K562 (cell line): ENCODE measurements around the gene ARPC2. TPM values are rescaled to one million over a fixed set of nuclear protein-coding genes. Genes with fewer than 3 reads are reported as not detected.
A peak's percentile ranks its signal among the peaks of the same experiment; 100 is the strongest.

Experiments used
- ATF1 ChIP-seq, 2 experiments: fragments of 450-650 bp in 1 of 2; IDR thresholded peaks; 2 replicates each; pipeline ENCODE4 v1.6.1; 2016; ENCODE audit warnings: missing compliant biosample characterization in 1 of 2, missing genetic modification characterization in 1 of 2
- BHLHE40 ChIP-seq: IDR thresholded peaks from 2 replicates; pipeline ENCODE4 v1.6.1; 2011; ENCODE audit warnings: low read length, improper control_type of control experiment
- CBFA2T3 ChIP-seq: fragments of 450-650 bp; IDR thresholded peaks from 2 replicates; pipeline ENCODE4 v1.6.1; 2017
- CBX3 ChIP-seq, 2 experiments: IDR thresholded peaks; 1 replicate in 1 of 2; 2 replicates in 1 of 2; pipeline ENCODE4 v1.6.1; 2012; ENCODE audit warnings: inconsistent platforms in 2 of 2, low read length in 2 of 2, borderline replicate concordance in 1 of 2, control low read depth in 1 of 2
- E2F5 ChIP-seq: sonication (generic); formaldehyde crosslinking; IDR thresholded peaks from 2 replicates; pipeline ENCODE4 v1.8.0; 2022; ENCODE audit warnings: mild to moderate bottlenecking, missing genetic modification reagents
- ETS2 ChIP-seq: IDR thresholded peaks from 2 replicates; pipeline ENCODE4 v1.6.1; 2016; ENCODE audit warnings: borderline replicate concordance, missing genetic modification characterization, mild to moderate bottlenecking, moderate library complexity, missing compliant biosample characterization; ENCODE audit not compliant: poor library complexity, severe bottlenecking
- FOXK1 ChIP-seq: sonication (generic); formaldehyde crosslinking; IDR thresholded peaks from 2 replicates; pipeline ENCODE4 v1.8.0; 2022; ENCODE audit warnings: missing genetic modification reagents, mild to moderate bottlenecking, borderline replicate concordance
- HNRNPLL ChIP-seq: fragments of 200-400 bp; formaldehyde crosslinking; IDR thresholded peaks from 2 replicates; pipeline ENCODE4 v1.6.1; 2017; ENCODE audit warnings: low read length, low read depth, mild to moderate bottlenecking; ENCODE audit not compliant: poor library complexity, severe bottlenecking
- KLF1 ChIP-seq: fragments of 450-650 bp; IDR thresholded peaks from 2 replicates; pipeline ENCODE4 v1.6.1; 2016; ENCODE audit warnings: missing genetic modification characterization, missing compliant biosample characterization
- MXD1 ChIP-seq: fragments of 250-450 bp; sonication (Bioruptor Pico); IDR thresholded peaks from 2 replicates; pipeline ENCODE4 v1.8.0; 2021; ENCODE audit warnings: borderline replicate concordance, mild to moderate bottlenecking, moderate library complexity; ENCODE audit not compliant: poor library complexity, severe bottlenecking
- NFXL1 ChIP-seq: fragments of 450-650 bp; formaldehyde crosslinking; IDR thresholded peaks from 2 replicates; pipeline ENCODE4 v1.4.0; 2021; ENCODE audit warnings: mild to moderate bottlenecking
- POLR2AphosphoS2 ChIP-seq: IDR thresholded peaks from 2 replicates; pipeline ENCODE4 v1.6.1; 2012; ENCODE audit warnings: low read length, improper control_type of control experiment
- RAD51 ChIP-seq: fragments of 450-650 bp; IDR thresholded peaks from 2 replicates; pipeline ENCODE4 v1.7.1; 2016; ENCODE audit warnings: low read depth, mild to moderate bottlenecking, borderline replicate concordance
- RFX1 ChIP-seq: fragments of 450-650 bp; IDR thresholded peaks from 2 replicates; pipeline ENCODE4 v1.6.1; 2016; ENCODE audit warnings: mild to moderate bottlenecking, moderate library complexity
- SMARCE1 ChIP-seq: fragments of 450-650 bp; IDR thresholded peaks from 2 replicates; pipeline ENCODE4 v1.7.1; 2016; ENCODE audit warnings: mild to moderate bottlenecking
- VEZF1 ChIP-seq: fragments of 200-800 bp; sonication (Bioruptor generic); IDR thresholded peaks from 2 replicates; pipeline ENCODE4 v1.6.1; 2017; ENCODE audit warnings: missing genetic modification characterization, missing compliant biosample characterization
- ZNF143 ChIP-seq: sonication (generic); formaldehyde crosslinking; IDR thresholded peaks from 2 replicates; pipeline ENCODE4 v1.9.0; 2022; ENCODE audit warnings: mild to moderate bottlenecking, missing genetic modification reagents
- ZNF184 ChIP-seq: sonication (generic); formaldehyde crosslinking; IDR thresholded peaks from 2 replicates; pipeline ENCODE4 v1.5.0; 2020; ENCODE audit warnings: missing genetic modification reagents
- ZNF280A ChIP-seq: fragments of 450-650 bp; IDR thresholded peaks from 2 replicates; pipeline ENCODE4 v1.6.1; 2018; ENCODE audit warnings: mild to moderate bottlenecking, low read depth; ENCODE audit not compliant: partially characterized antibody
- ZNF785 ChIP-seq: fragments of 250-450 bp; sonication (Bioruptor Pico); IDR thresholded peaks from 2 replicates; pipeline ENCODE4 v1.4.0; 2020; ENCODE audit warnings: mild to moderate bottlenecking
- polyA plus RNA-seq, 8 experiments: library from polyadenylated mRNA; depleted of rRNA in 4 of 8; stranded (reverse) in 5 of 8; unstranded in 3 of 8; fragments of >200 nt; fragmentation: Nextera tagmentation in 2 of 8; fragmentation: Illumina TruSeq in 1 of 8; extraction: Ambion mirVana in 2 of 8; extraction: Trizol in 1 of 8; gene quantifications; 2 replicates each; pipeline versions ENCODE4 v1.2.1 to v1.2.3, GENCODE V29; 2011 to 2014; ENCODE audit warnings: inconsistent platforms in 1 of 8, missing spikeins in 1 of 8
- total RNA-seq, 7 experiments: library from RNA; depleted of rRNA in 6 of 7; stranded (reverse); fragments of >200 nt in 6 of 7; fragmentation: Illumina TruSeq in 2 of 7; extraction: Trizol in 2 of 7; gene quantifications; 2 replicates each; pipeline versions ENCODE4 v1.2.1 to v1.2.3, GENCODE V29; 2011 to 2021; ENCODE audit warnings: low replicate concordance in 1 of 7
- TF ChIP-seq, protein P1 (sequence below): sonication (generic); formaldehyde crosslinking; IDR thresholded peaks from 2 replicates; pipeline ENCODE4 v1.8.1; 2023; ENCODE audit warnings: mild to moderate bottlenecking, missing genetic modification reagents, moderate library complexity
- TF ChIP-seq, protein P2 (sequence below): sonication (generic); IDR thresholded peaks from 2 replicates; pipeline ENCODE4 v1.6.1; 2016

Gene ARPC2
- total and polyA plus RNA-seq, 9 of the 15 experiments (the other 6 are each of a cell fraction or from before 2014, with no cell fraction given), result 81.9 to 187 (median 103) TPM

DNA sequence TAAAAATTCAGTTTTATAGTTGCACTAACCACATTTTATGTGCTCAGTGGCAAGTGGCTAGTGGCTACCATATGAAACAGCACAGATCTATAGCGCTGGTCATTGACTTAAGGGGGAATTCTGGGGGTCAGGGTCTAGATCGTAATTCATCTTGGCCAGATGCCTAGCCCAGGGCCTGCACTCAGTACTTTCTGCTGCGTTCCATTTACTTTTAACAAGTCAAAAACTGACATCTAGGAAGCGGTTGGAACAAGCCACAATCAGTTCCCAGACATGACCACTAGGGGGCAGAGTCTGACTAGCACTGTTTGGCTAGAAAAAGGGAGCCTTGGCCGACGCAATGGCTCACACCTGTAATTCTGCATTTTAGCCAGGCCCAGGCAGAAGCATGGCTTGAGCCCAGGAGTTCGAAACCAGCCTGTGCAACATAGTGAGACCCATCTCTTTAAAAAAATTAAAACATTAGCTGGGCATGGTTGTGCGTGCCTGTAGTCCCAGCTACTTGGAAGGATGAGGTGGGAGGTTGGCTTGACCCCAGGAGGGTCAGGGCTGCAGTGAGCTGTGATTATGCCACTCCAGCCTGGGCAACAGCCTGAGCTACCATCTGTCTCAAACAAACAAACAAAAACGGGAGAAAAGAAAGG is 84.3 kb downstream of the ARPC2 start (continued):
- TF ChIP-seq E2F5 (CRISPR knock-in tag) (no peak), SMARCE1 (no peak), NFXL1 (CRISPR knock-in tag) (no peak), KLF1 (tag) (no peak), ZNF280A (no peak), ZNF785 (no peak), ETS2 (tag) (no peak), ZNF184 (no peak), FOXK1 (CRISPR knock-in tag) (no peak), ATF1 (CRISPR knock-in tag; IDR thresholded peaks at IDR 0.05) (no peak), ATF1 (tag; IDR thresholded peaks at IDR 0.05) (0 out of 2 replicates have a peak, but pooled peaks have one; percentile 14), RAD51 (no peak), CBX3 (IDR thresholded peaks at IDR 0.05; ENCODE audit: borderline replicate concordance in 1 of 2, low read length in 2 of 2) (peak in 1 of 2 experiments; percentile 34; a peak in 1 of 3 replicates), CBFA2T3 (no peak), VEZF1 (peak; percentile 28; the same call in 1 of the 2 replicates), BHLHE40 (no peak), RFX1 (no peak), MXD1 (no peak), HNRNPLL (no peak), ZNF143 (CRISPR knock-in tag) (no peak), POLR2AphosphoS2 (no peak)
- TF ChIP-seq, protein P1, sequence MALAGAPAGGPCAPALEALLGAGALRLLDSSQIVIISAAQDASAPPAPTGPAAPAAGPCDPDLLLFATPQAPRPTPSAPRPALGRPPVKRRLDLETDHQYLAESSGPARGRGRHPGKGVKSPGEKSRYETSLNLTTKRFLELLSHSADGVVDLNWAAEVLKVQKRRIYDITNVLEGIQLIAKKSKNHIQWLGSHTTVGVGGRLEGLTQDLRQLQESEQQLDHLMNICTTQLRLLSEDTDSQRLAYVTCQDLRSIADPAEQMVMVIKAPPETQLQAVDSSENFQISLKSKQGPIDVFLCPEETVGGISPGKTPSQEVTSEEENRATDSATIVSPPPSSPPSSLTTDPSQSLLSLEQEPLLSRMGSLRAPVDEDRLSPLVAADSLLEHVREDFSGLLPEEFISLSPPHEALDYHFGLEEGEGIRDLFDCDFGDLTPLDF (CRISPR knock-in tag), result no peak
- TF ChIP-seq, protein P2, sequence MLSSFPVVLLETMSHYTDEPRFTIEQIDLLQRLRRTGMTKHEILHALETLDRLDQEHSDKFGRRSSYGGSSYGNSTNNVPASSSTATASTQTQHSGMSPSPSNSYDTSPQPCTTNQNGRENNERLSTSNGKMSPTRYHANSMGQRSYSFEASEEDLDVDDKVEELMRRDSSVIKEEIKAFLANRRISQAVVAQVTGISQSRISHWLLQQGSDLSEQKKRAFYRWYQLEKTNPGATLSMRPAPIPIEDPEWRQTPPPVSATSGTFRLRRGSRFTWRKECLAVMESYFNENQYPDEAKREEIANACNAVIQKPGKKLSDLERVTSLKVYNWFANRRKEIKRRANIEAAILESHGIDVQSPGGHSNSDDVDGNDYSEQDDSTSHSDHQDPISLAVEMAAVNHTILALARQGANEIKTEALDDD, result peak; percentile 27; the same call in 1 of the 2 replicates
